GM21526 (cell line): Measurements from ENCODE around the gene PTPN5.
"Not testable (repeated sequence)": the region's sequence is repeated elsewhere in the genome, so short reads cannot be mapped to it uniquely, and the experiment has no call there.

Source experiments
- ATAC-seq: cut with Tn5 transposase; IDR thresholded peaks from one replicate; pipeline ENCODE4 v1.9.1; 2021; ENCODE audit warnings: moderate library complexity; ENCODE audit not compliant: unreplicated experiment, low FRiP score

The PTPN5 gene

DNA sequence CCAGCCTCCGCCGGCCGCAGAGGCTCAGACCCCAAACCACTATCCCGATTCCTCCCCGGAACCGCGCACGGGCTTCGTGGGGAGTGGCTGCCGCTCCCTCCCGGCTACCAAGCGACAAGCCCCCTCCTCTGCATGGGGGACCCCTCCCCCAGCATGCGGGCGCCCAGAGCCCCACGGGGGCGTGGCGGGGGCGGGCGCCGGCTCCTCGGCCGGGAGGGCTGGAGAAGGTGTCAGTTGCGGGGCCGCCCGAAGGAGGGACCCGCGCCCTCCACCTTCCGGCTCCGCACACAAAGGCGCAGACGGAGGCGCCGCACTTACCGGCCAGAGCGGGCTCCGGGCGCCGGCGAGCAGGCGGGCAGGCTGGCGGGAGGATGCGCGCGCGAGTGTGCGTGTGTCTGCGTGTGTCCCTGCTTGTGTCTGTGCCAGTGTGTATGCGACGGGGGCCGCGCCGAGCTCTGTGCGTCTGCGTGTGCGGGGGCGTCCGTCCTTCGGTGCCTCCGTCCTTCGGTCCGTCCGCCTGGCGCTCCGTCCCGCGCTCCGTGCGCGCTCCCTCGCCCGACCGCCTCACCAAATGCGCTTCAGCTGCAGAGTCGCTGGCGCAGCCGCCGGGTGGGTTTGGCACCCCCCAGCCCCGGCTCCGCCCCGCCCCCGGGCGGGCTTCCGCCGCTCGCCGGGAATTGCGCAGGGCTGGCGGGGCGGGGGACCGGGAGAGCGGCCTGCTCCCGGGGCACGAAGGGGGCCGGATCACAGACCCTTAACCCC is at the start of gene PTPN5:
TSS of gene PTPN5 (minus strand) at position 592 of the 762 bp plus-strand sequence. CDS start 19,840 bp downstream, outside the sequence.
- ATAC-seq: no peak

DNA sequence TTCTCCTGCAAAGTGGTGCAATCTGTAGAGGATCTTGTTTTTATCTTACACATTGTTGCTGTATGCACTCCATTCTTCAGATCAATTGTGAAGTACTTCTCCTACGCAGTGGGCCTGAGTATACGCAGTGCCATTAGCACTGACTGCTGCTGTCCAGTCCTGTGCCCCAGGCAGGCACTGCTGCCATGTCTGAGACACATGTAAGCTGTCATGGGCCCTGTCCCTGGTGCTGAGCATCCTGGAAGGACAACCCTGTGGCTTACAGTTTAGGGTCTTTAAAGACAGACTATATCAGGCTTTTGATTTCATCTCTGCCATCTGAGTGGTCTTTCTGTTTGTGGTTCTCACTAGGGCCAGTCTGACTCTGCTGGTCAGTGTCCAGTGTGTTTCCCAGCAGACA is 44.8 kb upstream of the PTPN5 start:
- ATAC-seq: no peak

DNA sequence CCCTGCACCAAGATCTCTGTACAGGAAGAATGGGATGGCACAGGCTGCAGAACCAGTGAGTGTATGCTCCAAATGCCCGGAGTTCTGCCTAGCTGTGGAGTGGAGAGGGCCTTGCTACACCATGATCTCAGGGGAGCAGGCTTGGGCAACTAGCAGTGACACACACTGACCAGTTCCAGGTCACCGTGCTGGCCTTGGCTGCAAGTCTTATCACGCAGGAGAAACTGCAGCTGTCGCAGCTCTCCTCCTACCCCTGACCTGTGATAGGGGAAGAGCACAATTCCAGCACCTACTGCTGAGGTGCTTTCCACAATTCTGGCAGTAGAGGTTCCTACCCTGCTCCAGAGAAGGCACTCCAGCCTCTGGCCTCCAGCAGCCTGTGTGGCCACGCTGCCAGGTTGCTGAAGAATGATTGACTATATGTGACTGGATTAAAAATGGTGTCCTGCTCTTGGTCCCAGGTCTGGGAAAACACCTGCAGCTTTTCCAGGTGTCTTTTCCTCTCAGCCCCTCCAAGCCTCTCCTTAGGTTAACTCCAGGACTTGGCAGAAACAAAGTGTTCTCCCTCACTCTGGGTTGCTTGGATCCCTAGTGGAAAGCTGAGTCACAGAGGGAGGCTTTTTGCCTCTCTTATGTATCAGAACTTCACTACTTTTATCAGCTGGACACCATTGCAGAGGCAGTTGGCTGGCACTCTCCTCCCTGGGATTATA is 43.3 kb upstream of the PTPN5 start:
- no peak for ATAC-seq

DNA sequence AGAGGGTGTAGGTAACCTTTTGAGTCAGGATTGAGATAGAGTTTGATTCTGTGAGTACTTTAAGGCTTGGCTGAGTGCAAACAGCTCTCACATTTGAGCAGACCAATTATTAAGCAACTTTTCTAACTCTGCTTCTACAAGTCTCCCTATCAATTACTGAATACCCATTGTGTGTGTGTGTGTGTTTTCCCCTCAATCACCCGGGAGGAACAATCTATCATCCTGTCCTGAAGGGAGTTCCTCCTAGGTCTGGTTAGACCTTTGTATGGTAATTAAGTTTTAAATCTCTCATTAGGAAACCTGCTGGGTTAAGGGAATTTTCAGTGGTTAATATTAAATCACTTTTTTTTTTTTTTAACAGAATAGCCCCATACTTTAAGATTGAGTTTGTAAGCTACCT is 28.6 kb upstream of the PTPN5 start:
- not testable (repeated sequence) for ATAC-seq

DNA sequence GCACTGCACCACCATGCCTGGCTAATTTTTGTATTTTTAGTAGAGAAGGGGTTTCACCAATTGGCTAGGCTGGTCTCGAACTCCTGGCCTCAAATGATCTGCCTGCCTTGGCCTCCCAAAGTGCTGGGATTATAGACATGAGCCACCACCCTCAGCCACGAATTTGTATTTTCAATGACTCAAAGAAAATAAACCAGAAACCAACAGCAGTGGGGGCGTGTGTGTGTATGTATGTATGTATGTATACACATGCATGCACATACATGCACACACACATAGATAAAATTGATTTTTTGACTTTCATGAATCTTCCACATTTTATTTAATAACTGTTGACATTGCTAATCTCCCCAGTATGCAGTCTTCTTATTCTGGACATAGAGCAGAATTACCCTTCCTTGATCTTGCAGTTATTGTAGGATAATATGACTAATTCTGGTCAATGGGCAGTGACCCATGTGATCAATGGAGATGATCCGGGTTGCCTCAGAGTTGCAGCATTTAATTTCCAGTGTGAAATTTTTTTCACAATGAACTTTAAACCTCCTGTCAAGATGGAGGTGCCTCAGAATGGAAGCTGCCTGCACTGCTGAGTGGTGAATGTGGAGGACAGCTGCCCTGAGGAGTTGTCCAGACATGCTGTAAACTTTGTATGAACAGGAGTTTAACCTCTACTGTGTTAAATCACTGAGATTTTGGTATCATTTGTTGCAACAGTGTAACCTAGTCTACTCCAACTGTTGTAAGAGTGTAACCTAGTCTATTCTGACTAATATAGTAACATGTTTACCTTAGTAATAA is 12.8 kb upstream of the PTPN5 start:
- no peak for ATAC-seq

DNA sequence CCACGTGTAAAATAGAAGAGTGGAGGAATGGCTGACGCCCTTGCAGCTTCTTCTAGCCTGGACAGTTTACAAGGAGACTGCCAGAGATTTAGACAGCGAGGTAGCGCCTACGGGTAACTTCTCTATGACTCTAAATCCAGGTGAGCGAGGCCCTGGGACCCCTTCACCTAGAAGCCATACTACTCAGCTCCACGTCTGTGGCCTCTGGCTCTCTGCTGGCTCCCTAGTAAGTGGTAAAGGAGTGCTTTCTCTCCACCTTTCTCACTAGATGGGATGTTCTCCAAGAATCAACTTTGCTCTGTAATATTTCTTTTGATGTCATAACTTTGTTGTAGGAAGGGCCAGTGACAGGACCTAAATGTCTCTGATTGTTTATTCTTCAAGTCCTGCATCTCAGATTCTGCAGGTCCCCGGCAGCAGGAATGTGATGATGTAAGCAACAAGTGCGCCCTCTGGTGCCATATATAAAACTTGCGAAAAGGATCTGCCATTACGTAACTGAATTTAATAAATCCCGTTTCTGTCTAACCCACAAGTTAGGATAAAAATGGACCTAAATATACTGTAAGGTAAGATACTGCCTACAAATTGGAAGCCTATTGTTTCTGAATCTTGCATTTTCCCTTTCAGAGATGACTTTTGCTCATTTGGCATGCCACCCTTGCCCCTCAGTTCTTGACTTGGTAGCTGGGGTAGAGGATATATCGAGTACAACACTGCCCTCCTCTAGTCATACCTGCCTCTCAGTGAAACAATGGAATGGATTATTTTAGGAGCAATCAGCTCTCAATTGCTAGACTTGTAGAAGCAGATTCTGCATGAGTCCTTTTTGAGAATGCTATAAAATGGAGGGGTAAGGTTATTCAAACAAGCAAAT is 11.0 kb upstream of the PTPN5 start:
- no peak for ATAC-seq

DNA sequence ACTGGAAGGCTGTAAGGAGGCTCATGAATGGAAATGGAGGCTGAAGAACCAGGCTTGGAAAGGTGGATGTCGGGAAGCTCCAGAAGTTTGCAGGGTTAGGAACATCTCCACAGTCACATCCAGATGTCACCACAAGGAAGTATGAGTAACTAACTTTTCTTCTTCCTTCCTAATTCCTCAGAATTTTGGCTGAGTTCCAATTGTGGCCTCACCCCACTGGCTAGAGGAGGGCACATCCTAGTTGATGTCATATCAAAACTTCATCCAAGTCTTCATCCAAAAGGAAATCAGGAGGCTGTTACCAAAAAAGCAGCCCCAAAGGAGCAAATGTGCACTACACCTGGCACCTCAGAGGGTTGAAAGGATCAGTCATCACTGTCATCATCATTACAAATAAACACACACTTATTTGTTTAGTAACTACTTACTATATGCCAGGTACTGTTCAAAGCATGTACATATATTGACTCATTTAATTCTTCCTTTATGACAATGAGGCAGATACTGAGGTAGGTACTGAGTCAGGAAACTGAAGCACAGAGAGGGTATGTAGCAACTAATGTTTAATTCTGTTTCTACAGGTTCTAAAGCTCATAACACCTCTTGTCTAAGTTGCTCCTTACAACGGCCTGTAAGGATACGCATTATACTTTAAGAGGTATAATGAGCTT is 7.3 kb upstream of the PTPN5 start:
- ATAC-seq: no peak

DNA sequence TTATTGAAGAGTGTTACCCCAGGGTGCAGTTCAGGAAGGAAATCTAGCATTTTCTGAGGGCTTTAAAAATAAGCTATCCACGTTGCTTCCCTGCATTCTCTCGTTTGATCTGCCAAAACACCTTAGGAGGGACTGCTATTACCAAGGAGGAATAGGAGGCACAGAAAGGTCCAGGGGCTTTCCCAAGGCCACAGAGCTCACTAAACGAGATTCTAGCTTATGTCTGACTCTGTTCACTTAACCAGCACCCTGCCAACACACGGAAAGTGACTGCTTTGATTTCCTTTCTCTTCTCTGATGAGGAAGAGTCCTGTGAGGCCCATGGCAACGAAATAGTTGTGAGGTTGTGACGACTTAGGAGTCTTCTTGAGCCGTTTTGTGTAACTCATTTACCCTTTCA is 3.4 kb upstream of the PTPN5 start:
- ATAC-seq: no peak

DNA sequence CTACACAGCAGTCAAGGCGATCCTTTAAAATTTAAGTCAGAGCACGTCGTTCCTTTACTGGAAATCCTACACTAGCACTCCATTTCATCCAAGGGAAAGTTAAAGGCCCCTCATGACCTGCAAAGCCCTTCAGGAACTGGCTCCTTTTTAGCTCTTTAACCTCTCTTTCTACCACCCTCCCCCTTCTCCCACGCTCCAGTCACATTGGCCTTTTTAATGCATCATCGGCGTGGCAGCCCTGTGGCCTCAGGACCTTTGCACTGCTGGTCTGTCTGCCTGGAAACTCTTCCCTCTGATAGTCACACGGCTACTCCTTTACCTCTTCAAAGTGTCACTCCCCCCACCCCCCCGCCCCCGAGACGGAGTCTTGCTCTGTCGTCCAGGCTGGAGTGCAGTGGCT is 1.2 kb upstream of the PTPN5 start:
- no peak for ATAC-seq

DNA sequence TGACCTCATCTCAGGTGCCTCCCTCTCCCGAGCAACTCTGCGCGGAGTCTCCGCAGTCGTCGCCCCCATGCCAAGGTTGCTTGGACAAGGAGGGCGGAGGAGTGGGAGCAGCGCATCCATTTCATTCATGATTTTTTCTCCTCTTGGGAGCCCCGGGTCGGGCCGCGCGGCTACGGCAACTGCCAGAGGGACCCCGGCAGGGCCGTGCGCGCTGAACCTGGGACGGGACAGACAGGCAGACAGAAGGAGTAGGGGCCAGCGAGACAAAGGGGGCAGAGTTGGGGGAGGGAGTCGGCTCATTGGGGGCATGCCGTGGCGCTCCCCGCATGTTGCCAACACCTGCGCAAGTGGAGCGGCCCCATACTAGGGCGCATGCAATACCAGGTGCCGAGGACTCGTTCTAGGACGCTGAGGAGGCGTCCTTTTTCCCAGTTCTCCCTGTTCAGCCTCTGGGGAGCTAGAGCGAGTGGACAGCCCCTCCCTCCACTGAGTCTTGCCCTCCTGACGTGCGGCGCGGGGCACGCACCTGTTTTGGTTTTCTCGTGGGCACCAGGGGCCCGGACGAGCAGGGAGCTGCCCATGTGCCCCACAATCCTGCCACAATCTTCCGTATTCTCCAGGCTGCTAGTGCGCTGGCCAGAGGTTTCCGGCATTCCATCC is 501 bp upstream of the PTPN5 start:
- no peak for ATAC-seq

DNA sequence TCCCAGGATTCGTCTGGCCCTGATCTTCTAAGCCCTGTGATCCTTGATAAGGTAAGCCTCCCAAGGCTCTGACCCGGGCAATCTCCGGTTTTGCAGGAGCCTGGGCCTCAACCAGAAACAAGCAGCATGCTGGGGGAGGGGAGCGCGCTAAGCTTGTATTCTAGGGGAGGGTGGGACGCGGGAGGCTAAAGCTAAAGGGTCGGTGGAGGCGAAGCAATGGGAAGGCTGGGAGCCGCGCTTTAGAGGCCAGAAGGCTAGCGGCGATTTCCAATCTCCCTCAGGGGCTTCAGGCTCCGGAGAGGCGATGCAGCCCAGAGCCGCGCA is 753 bp downstream of the PTPN5 start:
- no peak for ATAC-seq

DNA sequence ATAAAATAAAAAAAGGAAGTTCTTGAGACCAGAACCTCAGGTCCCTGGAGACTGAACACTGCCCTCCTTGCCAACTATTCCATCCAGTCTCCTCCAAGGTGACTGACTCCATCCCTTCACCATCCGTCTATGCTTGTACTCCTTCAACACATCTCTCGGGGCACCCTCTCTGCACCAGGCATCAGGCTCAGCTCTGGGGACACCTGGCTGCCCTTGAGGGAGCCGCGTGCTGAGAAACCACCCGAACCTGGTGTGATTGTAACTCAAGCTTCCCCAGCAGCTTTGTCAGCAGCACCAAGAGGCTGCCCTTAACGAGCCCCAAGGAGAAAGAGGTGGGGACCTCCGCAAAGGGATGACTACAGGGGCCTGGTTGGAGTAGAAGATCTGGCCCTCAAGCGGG is 1.7 kb downstream of the PTPN5 start:
- ATAC-seq: no peak

DNA sequence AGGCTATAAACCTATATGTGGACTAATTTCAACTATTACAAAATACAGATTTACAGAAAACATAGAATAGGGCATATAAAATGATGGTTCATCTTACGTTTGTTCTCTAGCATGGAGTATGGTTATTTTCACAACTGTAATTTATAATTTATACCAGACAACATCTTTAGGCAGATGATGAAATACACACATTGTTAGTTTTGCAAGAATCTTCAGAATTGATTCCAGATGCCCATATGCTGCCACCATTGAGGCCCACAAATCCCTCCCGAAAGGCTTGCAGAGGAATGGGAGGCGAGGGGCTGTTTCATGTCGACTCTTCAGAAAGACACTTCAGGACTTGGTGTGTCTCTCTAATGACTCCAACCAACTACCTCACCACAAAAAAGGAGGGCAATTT is 6.2 kb downstream of the PTPN5 start:
- no peak for ATAC-seq

DNA sequence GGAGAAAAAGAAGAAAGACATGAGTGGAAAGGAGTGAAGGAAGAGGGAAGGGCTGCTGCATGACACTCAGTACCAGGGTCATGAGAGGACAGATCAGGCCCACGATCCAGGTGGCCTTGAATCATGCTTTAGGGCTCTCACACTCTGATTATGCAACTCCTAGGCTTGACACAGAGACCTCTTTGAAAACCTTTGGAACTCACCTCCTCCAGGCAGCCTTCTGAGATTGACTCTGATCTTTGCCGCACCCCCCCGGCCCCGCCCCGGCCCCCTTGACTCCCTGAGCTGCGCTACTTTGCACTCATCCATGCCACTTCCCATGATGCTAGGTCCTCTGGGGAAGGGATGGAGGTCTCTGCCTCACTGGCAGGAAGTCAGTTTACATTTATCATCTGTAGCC is 10.7 kb downstream of the PTPN5 start:
- no peak for ATAC-seq

DNA sequence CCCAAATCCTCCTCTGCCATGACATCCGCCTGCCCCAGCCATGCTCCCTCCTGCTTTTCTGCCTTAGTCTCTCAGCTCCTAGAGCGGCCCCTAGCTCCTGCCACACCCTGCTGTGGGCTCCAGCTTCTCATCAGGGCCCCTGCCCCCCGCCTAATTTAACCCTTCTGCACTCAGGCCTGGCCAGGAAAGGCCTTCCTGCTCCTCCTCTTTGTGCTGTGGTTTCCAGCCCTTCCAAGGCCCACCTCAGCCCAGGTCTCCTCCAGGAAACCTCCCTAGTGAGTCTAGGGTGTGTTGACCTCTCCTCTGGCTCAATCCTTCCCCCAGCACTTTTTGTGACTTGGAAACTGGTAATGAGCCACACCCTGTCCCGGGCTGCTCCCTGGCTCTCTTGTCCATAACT is 11.3 kb downstream of the PTPN5 start:
- no peak for ATAC-seq

DNA sequence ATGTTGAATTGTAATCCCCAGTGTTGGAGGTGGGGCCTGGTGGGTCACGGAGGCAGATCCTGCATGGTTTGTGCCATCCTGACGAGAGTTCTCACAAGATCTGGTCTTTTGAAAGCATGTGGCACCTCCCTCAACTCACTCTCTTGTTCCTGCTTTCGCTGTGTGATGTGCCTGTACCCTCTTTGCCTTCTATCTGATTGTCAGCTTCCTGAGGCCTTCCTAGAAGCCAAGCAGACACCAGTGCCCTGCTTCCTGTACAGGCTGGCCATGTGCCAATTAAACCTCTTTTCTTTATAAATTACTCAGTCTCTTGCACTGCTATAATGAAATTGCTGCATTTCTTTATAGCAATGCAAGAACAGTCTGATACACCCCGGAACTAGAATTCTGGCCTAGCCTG is 13.1 kb downstream of the PTPN5 start:
- no peak for ATAC-seq

DNA sequence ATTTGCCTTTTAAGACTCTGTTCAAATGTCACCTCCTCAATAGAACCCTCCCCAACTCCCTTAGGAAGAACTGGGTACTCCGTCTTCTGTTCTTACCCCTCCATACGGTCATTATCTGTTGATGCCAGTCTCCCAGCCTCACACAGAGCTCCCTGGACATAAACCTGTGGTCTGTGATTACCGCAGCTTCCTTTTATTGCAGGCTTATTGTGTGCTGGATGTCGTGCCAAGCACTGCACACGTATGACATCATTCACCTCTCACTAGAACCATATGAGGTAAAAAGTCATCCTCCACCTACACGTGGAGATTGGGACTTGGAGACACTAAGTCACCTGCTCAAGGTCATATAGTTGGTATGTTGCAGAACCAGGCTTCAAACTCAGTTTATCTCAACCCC is 15.3 kb downstream of the PTPN5 start:
- no peak for ATAC-seq

DNA sequence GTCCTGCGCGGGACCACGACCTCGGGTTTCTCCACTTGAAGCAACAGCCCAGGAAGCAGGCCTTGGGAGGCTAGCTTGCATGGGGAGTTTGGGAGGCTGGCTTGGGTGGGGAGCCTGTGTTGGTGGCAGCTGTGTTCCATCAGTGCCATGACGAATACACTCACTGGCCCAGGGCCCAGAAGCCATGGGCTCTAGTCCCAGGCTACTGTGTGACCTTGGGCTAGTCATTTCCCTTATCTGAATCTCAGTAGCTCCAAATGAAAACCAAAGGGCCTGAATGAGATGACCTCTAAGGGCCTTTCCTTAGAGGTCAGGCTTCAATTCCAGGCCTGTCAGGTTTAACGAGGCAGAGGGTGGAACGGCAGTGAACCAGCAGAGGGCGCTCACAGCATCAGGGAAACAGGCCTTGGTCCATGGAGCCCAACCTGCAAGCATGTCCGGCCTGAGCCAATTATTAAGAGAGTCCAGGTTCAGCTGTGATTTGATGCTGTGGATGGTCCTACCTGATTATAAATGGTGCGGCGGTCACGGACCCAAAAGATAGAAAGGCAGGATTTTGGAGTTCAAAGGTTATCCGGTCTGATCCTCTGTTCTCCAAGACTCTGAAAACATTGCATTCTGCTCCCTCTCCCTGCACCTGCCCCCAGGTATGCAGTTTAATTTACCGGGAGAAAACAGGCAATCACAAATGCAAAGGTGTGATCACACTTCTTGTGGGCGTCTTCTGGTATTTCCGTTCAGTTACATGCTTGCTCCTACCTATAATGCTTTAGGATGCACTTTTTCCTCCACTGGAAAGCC is 15.9 kb downstream of the PTPN5 start:
- peak; percentile 92 for ATAC-seq

DNA sequence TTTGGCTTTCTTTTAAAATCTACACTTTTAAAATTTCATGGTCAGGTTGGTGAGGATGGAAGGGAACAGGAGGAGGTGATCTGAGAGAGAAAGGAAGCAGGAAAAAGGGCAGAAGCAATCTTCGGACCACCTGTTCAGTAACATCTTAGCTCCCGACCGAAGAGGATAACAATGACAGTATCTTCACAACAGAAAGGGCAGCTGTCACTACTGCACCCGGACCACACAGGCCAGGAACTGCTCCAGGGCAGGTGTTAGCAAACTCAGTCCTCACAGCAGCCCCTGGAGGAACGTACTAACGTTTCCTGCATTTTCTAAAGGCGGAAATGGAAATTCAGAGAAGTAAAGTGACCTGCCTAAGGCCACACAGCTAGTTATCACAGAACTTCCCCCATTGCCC is 16.8 kb downstream of the PTPN5 start:
- no peak for ATAC-seq
